A673 (cell line): ENCODE results near the gene NLGN1.

Source experiments
- CTCF ChIP-seq: fragments of 300-800, 200-600 bp; sonication (generic); conservative IDR thresholded peaks from 2 replicates; pipeline ENCODE4 v1.5.1; 2017; ENCODE audit warnings: low read depth, mild to moderate bottlenecking, antibody characterized with exemption, low read length, moderate library complexity, mixed read lengths
- EZH2 ChIP-seq: fragments of 200-600 bp; sonication (generic); IDR thresholded peaks from 2 replicates; pipeline ENCODE4 v1.6.1; 2017; ENCODE audit warnings: borderline replicate concordance, low read depth, mild to moderate bottlenecking, mixed read lengths, antibody characterized with exemption, low read length; ENCODE audit not compliant: poor library complexity, severe bottlenecking

GRCh38 chr3:173823911-173824460 is 426.4 kb downstream of the NLGN1 start:
- TF ChIP-seq CTCF, result no peak
- no peak for TF ChIP-seq EZH2
